GM10266 (cell line): ENCODE data around the gene TWSG1.
"Not testable (repeated sequence)": the region's sequence is repeated elsewhere in the genome, so short reads cannot be mapped to it uniquely, and the experiment has no call there.

Source experiments
- DNase-seq: peaks from one replicate; pipeline ENCODE4 v3.0.0; 2012; ENCODE audit errors: extremely low spot score
- CTCF ChIP-seq: IDR thresholded peaks from 2 replicates; pipeline ENCODE4 v1.5.1; 2012; ENCODE audit warnings: mild to moderate bottlenecking, low read depth; ENCODE audit not compliant: control insufficient read depth, insufficient read depth; ENCODE audit errors: missing control alignments

The TWSG1 gene

GRCh38 chr18:9401176-9401575 lies 66.6 kb downstream of the TWSG1 start:
- no peak for DNase-seq
- TF ChIP-seq CTCF: no peak

- DNase-seq: not testable (repeated sequence)
Observed at GRCh38 chr18:9402358-9403007, 67.9 kb downstream of the TWSG1 start.

GRCh38 chr18:9403795-9404564 lies 69.4 kb downstream of the TWSG1 start:
- no peak for DNase-seq
- TF ChIP-seq CTCF: peak; percentile 31

- peak; percentile 43 for DNase-seq
- no peak for TF ChIP-seq CTCF
Observed at GRCh38 chr18:9404565-9405060, 70.0 kb downstream of the TWSG1 start.

- no peak for DNase-seq
Observed at GRCh38 chr18:9405130-9405529, 70.6 kb downstream of the TWSG1 start.

GRCh38 chr18:9405977-9406376 lies 71.4 kb downstream of the TWSG1 start:
- no peak for TF ChIP-seq CTCF
- no peak for DNase-seq

More at GRCh38 chr18:9405130-9405529, 70.6 kb downstream of the TWSG1 start:
- TF ChIP-seq CTCF: no peak

- no peak for TF ChIP-seq CTCF
- no peak for DNase-seq
Observed at GRCh38 chr18:9410515-9410914, 75.9 kb downstream of the TWSG1 start.
